ENCODE data around the gene ARHGEF1.

- TF ChIP-seq CTCF (IDR thresholded peaks at IDR 0.05) (no peak), POLR2A (IDR thresholded peaks at IDR 0.05) (no peak)
Measured at GRCh38 chr19:41944336-41944735, 61.4 kb downstream of the ARHGEF1 start.

All from testis (tissue), 2 donors.